Motor neuron (in vitro differentiated cells): ENCODE measurements around the gene AK9. TPM values are rescaled to one million over a fixed set of nuclear protein-coding genes. Genes with fewer than 3 reads are reported as not detected.

Source experiments
- ATAC-seq, 8 experiments: fragments of 200-7000 bp; cut with Tn5 transposase; replicated peaks in 6 of 8; 2 replicates each; pipeline ENCODE4 v1.8.0; 2021; ENCODE audit warnings: mild to moderate bottlenecking in 8 of 8, moderate library complexity in 8 of 8
- H3K27ac ChIP-seq, 2 donors: fragments of 250-450 bp; sonication (Bioruptor Pico); 2 replicates each; pipeline ENCODE4 v1.9.0; 2021; ENCODE audit warnings: antibody characterized with exemption in 2 of 2, mild to moderate bottlenecking in 2 of 2, moderate library complexity in 1 of 2
- H3K4me1 ChIP-seq, 2 donors: fragments of 250-450 bp; sonication (Bioruptor Pico); replicated peaks in 1 of 2; 2 replicates each; pipeline ENCODE4 v1.6.1; 2021; ENCODE audit warnings: antibody characterized with exemption in 2 of 2, mild to moderate bottlenecking in 2 of 2, moderate library complexity in 1 of 2
- H3K4me3 ChIP-seq, 5 donors: fragments of 250-450 bp; sonication (Bioruptor Pico); 2 replicates each; pipeline ENCODE4 v1.9.0; 2021; ENCODE audit warnings: antibody characterized with exemption in 5 of 5, mild to moderate bottlenecking in 5 of 5, moderate library complexity in 4 of 5
- WGBS, 10 experiments: fragments of 450-650 bp; shearing (Covaris generic); methylation state at CpG; one replicate each; pipeline ENCODE4 v1.0.0; 2022; 5-methylcytosine and 5-hydroxymethylcytosine counted together
- in situ Hi-C, 9 experiments: fragments of 400-800 bp; cut with MboI; loops; one replicate each; pipeline ENCODE4 v1.15.0; 2021; ENCODE audit warnings: low sequenced_read_pairs in 9 of 9, low pct_unique_long_range_greater_than_20kb in 2 of 9; ENCODE audit not compliant: unreplicated experiment in 9 of 9
- total RNA-seq, 8 experiments: library from RNA; unstranded; fragments of 300-600 nt; gene quantifications; 2 replicates each; pipeline versions ENCODE4 v1.2.3 to v1.2.4, GENCODE V29; 2022

Gene AK9
- total RNA-seq, 8 experiments from 2014 or later, result 7.0 to 18.1 (median 13.3) TPM

DNA sequence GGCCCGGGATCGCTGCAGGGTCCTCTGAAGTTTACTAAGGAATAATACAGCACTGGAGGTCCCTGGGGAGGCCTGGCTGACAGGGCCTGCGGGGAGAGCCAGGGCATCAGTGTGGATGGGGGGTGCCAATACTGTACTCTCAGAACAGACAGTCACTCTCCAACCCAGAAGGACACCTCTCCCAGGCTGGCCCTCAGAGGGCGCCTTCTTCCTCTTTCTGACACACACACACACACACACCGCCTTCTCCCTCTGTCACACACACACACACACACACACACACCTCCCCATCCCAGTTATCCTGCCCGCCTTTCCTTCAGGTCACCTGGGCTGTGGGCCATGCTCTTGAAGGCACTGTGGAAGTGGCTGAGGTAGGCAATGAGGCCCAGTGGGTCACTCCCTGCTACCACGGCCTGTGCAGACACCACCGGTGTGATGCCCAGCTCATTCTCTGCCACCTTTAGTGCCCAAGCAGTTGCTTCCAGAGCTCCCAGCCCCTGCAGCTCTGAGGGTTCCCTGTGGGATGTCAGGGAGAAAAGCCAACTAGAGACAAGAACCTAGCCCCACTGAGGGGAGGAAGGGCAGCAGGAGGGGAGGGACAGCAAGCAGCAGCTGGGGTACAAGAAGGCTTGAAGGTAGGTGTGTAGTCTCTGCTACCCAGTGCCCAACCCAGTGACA is 243.0 kb downstream of the AK9 start:
- WGBS, 10 experiments, result 17 to 70% (median 49%) methylated on average over 1 to 2 of the region's 8 CpGs; no CpG with 5 or more reads in 6 of the 10 experiments
- no peak overlapping the region for H3K4me3 ChIP-seq
- H3K27ac ChIP-seq, result no peak overlapping the region
- in situ Hi-C loops, result no loop called here
- peak in 3 of 8 experiments; percentile 11 to 38 (median 25) for ATAC-seq
- no peaks in the 10 kb centered on the region for H3K4me1 ChIP-seq

DNA sequence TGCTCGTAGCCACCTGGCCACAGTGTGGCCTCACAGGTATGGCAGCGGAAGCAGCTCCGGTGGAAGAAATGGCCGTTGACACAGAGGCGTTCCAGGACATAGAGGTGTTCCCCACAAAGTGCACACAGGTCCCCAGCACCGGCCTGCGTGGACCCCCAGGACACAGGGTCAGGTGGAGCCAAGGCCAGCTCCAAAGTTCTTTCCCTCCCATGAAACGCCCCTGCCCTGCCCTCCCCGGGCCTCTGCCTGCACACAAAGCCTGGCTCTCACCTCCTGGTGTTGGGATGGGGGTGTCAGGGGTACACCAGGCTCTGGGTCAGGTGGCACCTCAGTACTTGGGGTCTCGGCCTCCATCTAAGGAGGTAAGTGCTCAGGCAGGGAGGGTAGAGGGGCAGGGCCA is 243.9 kb downstream of the AK9 start:
- Histone ChIP-seq H3K4me3 (no peak overlapping the region), H3K4me1 (peaks cover 0 to 2% of the 10 kb centered on the region in 2 donors), H3K27ac (no peak overlapping the region)
- ATAC-seq, result no peak
- WGBS, 10 experiments, result 82% methylated on average over 3 of the region's 10 CpGs; no CpG with 5 or more reads in 9 of the 10 experiments
- in situ Hi-C loops, result no loop called here

- in situ Hi-C loops, result no loop called here
- H3K4me1 ChIP-seq, result peaks cover 5 to 8% of the 10 kb centered on the region in 2 donors
- no peak overlapping the region for H3K27ac ChIP-seq
- ATAC-seq, result no peak
- WGBS, 10 experiments, result 50 to 100% (median 90%) methylated on average over 1 to 5 of the region's 8 CpGs; no CpG with 5 or more reads in 5 of the 10 experiments
- H3K4me3 ChIP-seq, result no peak overlapping the region
Observed at GRCh38 chr6:109446541-109446940, 244.5 kb downstream of the AK9 start.

DNA sequence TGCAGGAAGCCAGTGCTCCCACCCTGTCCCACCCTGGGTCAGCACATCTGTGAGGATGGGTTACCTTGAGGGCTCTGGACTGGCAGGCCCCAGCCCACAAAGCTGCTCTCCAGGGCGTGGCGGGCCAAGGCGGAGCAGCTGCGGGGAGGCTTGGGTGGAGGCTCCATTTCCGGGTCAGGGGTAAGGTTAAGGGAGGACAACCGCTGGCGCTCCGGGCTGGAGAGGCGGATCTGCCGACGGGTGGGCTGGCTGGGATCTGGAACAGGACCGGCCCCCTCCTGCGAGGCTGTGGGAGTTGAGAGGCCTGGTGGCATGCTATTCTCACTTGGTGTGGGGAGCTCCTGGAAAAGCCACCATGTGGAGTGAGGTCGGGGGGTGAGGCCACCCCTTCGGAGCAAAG is 244.9 kb downstream of the AK9 start:
- 60 to 93% (median 89%) methylated on average over 1 to 7 of the region's 15 CpGs; no CpG with 5 or more reads in 7 of the 10 experiments for WGBS, 10 experiments
- Histone ChIP-seq H3K4me1 (peaks cover 7 to 9% of the 10 kb centered on the region in 2 donors), H3K4me3 (no peak overlapping the region), H3K27ac (no peak overlapping the region)
- in situ Hi-C loops, result no loop called here
- no peak for ATAC-seq

GRCh38 chr6:109445382-109445781 is 245.6 kb downstream of the AK9 start:
- no peak for ATAC-seq
- Histone ChIP-seq H3K27ac (no peak overlapping the region), H3K4me1 (peaks cover 7 to 9% of the 10 kb centered on the region in 2 donors), H3K4me3 (no peak overlapping the region)
- in situ Hi-C loops, result no loop called here
- WGBS, 10 experiments, result 80 to 100% (median 95%) methylated on average over 1 to 9 of the region's 9 CpGs; no CpG with 5 or more reads in 4 of the 10 experiments

- in situ Hi-C loops, result no loop called here
- WGBS, 10 experiments, result 60 to 100% (median 75%) methylated on average over 1 to 4 of the region's 10 CpGs; no CpG with 5 or more reads in 4 of the 10 experiments
- no peak for ATAC-seq
- no peak overlapping the region for H3K4me3 ChIP-seq
- no peak overlapping the region for H3K27ac ChIP-seq
- peaks cover 7 to 13% of the 10 kb centered on the region in 2 donors for H3K4me1 ChIP-seq
Observed at GRCh38 chr6:109443425-109443950, 247.5 kb downstream of the AK9 start.

Other genes with a start within 250 kb of the AK9 start
- 10 to 100 TPM; 17.7 to 45.4 (median 29.8) TPM for gene MICAL1, start 235.4 kb downstream of the AK9 start, total RNA-seq
- 10 to 100 TPM in 2 of 8 experiments, 1 to 10 TPM in 6; 5.1 to 17.4 (median 7.9) TPM for gene ZBTB24, start 208.0 kb downstream of the AK9 start, total RNA-seq
- 10 to 100 TPM in 7 of 8 experiments, 1 to 10 TPM in 1; 5.2 to 25.1 (median 18.7) TPM for gene FIG4, start 94 bp upstream of the AK9 start, total RNA-seq